NCI-H1105 treated with DMSO at 0.1 percent for 48 hours (cell line): ENCODE results near the gene PAX3.

Experiments used
- DNase-seq: peaks from one replicate; lab custom pipeline; 2025; lab: John Stamatoyannopoulos, UW

PAX3 gene

GRCh38 chr2:222296911-222297599 is 1.7 kb downstream of the PAX3 start:
- DNase-seq, result no peak

- DNase-seq, result no peak
Observed at GRCh38 chr2:222296311-222296741, 2.5 kb downstream of the PAX3 start.

GRCh38 chr2:222295368-222296062 is 3.3 kb downstream of the PAX3 start:
- no peak for DNase-seq

- DNase-seq, result no peak
Observed at GRCh38 chr2:222294996-222295367, 3.8 kb downstream of the PAX3 start.

- no peak for DNase-seq
Observed at GRCh38 chr2:222293660-222294630, 4.9 kb downstream of the PAX3 start.

- DNase-seq, result no peak
Observed at GRCh38 chr2:222292149-222293134, 6.4 kb downstream of the PAX3 start.

- no peak for DNase-seq
Observed at GRCh38 chr2:222291485-222291841, 7.3 kb downstream of the PAX3 start.

- no peak for DNase-seq
Observed at GRCh38 chr2:222290736-222291484, 7.9 kb downstream of the PAX3 start.

GRCh38 chr2:222290401-222290735 is 8.4 kb downstream of the PAX3 start:
- no peak for DNase-seq

GRCh38 chr2:222289278-222290160 is 9.3 kb downstream of the PAX3 start:
- DNase-seq, result no peak

- DNase-seq, result no peak
Observed at GRCh38 chr2:222288590-222289277, 10.1 kb downstream of the PAX3 start.

- no peak for DNase-seq
Observed at GRCh38 chr2:222287862-222288479, 10.8 kb downstream of the PAX3 start.

GRCh38 chr2:222284466-222284865 is 14.3 kb downstream of the PAX3 start:
- DNase-seq, result no peak

GRCh38 chr2:222283634-222284033 is 15.2 kb downstream of the PAX3 start:
- no peak for DNase-seq

GRCh38 chr2:222281506-222281905 is 17.3 kb downstream of the PAX3 start:
- no peak for DNase-seq

GRCh38 chr2:222280795-222281194 is 18.0 kb downstream of the PAX3 start:
- no peak for DNase-seq

GRCh38 chr2:222272446-222273015 is 26.3 kb downstream of the PAX3 start:
- peak; percentile 78 for DNase-seq

GRCh38 chr2:222271854-222272253 is 26.9 kb downstream of the PAX3 start:
- DNase-seq, result no peak
